NB4 (cell line): ENCODE measurements around the gene PELI2.

Experiments
- CTCF ChIP-seq: IDR thresholded peaks from one replicate; pipeline ENCODE4 v1.5.1; 2012; ENCODE audit warnings: low read depth, low read length
- POLR2A ChIP-seq: IDR thresholded peaks from 2 replicates; pipeline ENCODE4 v1.6.1; 2011; ENCODE audit warnings: mild to moderate bottlenecking; ENCODE audit not compliant: insufficient read length; ENCODE audit errors: extremely low read depth

GRCh38 chr14:56189307-56189706 lies 71.1 kb downstream of the PELI2 start:
- TF ChIP-seq CTCF = no peak
- no peak for TF ChIP-seq POLR2A
